ENCODE results near the gene MSRB1.
"Not testable (repeated sequence)": the region's sequence is repeated elsewhere in the genome, so short reads cannot be mapped to it uniquely, and the experiment has no call there.

MSRB1 gene

GRCh38 chr16:1914988-1915387 is 28.0 kb downstream of the MSRB1 start:
- DNase-seq, result no peak

GRCh38 chr16:1914084-1914608 is 28.9 kb downstream of the MSRB1 start:
- DNase-seq, result no peak

- no peak for DNase-seq
These were observed 29.5 kb downstream of the MSRB1 start for GRCh38 chr16:1913327-1914083.

DNA sequence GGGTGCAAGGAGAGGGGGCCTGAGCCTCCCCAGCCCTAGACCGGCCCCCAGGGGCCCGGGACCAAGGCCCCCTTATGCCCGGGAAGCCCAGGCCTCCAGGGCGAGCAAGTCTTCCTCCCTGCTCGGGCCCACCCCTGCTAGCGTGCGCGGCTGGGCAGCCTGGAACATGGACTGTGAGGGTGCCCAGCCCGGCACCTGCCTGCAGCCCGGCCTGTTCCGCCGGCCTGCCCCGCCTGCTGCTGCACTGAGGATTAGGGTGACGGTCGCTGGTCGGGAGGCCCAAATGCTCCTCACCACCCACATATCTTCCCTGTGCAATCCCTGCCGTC is 30.8 kb downstream of the MSRB1 start:
- no peak for DNase-seq

DNA sequence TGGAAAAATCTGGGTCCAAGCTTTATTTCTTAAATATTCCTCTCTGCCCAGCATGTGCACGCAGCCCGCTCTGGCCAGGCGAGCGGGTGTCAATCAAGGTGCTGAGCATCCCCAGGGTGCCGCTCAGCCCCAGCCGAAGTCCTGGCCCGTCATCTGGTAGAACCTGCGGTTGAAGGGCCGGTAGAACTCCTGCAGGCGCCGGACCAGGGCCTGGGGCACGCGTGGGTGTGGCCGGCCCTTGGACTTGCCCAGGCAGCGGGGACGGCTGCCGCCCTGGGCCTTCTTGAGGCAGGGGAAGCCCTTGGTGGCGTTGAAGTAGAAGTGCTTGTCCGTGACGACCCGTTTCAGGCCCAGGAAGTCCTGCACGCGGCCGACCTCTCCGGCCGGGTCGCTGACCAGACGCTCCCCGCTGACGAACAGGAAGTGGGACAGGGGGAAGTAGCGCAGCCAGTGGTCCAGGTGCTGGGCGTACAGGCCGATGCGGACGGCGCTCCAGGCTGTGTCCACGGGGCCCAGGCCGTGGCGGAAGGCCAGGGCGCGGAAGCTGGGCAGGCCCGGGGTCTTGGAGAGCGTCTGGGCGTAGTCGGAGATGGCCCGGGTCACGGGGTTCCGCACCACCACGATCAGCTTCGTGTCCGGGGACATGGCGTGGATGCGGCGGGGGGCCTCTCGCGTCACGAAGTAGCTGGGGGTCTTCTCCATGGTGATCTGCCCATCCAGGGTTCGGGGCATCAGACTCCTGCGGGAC is 31.4 kb downstream of the MSRB1 start:
- DNase-seq, result no peak

- no peak for DNase-seq
These were observed 33.3 kb downstream of the MSRB1 start for GRCh38 chr16:1909561-1910231.

DNA sequence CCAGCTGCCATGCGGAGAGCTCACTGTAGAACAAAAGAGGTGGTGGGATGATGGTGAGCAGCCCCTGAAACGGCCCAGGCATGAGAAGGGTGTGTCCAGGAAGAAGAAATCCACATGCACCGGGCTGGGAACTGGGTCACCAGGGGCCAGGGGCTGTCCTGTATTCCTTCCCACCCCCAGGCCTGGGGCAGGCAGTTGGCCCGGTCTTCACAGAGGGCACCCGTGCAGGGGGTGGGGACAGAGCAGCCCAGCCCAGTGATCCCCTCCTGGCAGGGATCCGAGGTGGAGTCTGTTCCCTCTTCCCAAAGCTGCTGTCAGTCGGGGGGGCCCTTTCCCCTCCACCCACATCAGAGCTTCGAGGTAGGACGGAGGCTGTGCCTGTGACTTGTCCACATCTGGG is 34.0 kb downstream of the MSRB1 start:
- DNase-seq, result no peak

DNA sequence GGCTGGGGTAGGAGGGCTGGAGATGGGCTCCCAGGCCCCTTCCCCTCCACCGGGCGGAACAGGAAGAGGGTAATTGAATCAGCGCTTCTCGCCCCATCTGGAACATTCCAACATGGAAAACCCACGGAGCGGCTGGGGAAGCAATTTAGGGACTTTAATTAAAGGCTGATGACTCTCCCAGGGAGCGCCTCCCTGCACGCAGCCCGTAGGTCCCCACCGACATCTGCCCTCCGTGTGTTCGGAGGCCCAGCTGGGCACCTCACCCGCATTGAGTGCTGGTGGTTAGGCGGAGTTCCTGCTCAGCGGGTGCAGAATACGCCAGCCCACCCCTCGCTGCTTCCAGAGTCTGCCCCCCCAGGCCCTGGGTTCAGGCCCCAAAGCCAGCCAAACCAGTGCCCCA is 34.8 kb downstream of the MSRB1 start:
- DNase-seq, result no peak

GRCh38 chr16:1907226-1907860 is 35.7 kb downstream of the MSRB1 start:
- DNase-seq, result no peak

DNA sequence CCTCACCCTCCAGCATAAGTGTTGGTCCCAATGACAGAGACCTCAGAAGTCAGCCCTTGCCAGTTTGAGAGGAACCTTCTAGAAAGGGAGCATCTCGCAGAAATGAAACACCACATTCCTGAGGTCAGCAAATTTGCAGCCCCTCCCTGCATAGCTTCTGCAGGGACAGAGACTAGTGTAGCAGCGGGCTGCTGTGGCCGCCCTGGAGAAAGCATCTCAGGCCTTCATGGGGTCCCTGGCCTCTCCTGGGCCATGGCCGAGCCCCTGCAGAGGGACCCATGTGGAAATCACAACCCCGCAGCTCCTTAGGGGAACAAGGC is 36.2 kb downstream of the MSRB1 start:
- no peak for DNase-seq

- DNase-seq, result no peak
These were observed 36.7 kb downstream of the MSRB1 start for GRCh38 chr16:1906055-1906845.

- DNase-seq, result no peak
These were observed 38.9 kb downstream of the MSRB1 start for GRCh38 chr16:1903845-1904840.

DNA sequence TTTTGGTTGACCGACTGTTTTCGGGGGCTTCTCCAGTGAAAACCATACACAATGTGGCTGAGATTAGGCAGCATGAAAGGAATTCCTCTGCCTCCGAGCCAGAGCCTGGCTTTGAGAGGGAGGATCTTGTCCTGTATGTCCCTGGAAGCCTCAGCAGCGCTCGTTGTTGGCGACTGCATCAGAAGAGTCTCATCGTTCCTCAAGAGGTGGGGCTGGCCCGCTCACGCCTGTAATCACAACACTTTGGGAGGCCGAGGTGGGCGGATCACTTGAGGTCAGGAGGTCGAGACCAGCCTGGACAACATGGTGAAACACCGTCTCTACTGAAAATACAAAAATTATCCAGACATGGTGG is 39.8 kb downstream of the MSRB1 start:
- DNase-seq, result no peak

DNA sequence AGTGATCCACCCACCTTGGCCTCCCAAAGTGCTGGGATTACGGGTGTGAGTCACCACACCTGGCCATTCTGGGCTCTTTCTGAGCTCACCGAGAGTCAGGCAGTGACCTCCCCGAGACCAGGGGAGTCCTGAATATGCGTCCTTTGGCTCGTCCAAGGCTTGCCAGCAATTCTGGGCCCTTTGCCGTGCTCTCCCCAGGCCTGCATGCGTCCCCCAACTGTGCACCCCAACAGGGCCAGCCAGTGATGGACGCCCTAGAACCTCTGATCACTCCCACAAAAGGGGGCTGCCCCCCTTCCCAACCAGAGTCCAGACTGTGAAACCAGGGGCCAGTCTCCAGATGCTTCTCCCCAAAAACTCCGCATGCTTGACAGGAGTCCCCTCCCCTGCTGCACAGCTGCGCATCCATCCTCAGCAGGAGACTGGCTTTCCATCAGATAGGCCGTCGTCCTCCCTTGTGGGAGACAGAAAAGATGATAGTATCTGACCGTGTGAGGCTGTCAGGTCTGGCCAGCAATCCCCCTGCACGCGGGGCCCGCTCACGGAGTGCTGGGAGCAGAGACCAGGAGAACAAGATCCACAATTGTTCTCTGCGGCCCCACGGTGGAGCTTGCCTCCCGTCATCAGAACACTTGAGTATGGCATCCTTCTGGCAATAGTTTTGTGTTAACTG is 40.3 kb downstream of the MSRB1 start:
- no peak for DNase-seq

DNA sequence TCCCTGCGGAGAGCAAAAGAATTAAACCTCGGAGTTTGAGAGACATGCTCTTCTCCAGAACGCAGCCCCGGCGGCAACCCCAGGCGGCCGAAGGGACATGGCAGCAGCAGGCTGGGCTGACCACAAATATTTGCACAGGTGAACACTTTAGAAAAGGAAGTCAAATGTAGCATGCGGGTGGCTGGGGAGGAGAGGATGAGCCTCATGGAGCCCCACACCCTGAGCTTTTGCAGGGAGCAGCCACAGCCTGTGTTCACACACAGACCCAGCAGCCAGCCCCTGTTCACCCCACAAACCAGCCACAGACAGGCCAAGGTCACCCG is 42.6 kb downstream of the MSRB1 start:
- DNase-seq, result no peak

GRCh38 chr16:1899641-1900451 is 43.2 kb downstream of the MSRB1 start:
- DNase-seq, result no peak

GRCh38 chr16:1897692-1898091 is 45.3 kb downstream of the MSRB1 start:
- DNase-seq, result not testable (repeated sequence)

DNA sequence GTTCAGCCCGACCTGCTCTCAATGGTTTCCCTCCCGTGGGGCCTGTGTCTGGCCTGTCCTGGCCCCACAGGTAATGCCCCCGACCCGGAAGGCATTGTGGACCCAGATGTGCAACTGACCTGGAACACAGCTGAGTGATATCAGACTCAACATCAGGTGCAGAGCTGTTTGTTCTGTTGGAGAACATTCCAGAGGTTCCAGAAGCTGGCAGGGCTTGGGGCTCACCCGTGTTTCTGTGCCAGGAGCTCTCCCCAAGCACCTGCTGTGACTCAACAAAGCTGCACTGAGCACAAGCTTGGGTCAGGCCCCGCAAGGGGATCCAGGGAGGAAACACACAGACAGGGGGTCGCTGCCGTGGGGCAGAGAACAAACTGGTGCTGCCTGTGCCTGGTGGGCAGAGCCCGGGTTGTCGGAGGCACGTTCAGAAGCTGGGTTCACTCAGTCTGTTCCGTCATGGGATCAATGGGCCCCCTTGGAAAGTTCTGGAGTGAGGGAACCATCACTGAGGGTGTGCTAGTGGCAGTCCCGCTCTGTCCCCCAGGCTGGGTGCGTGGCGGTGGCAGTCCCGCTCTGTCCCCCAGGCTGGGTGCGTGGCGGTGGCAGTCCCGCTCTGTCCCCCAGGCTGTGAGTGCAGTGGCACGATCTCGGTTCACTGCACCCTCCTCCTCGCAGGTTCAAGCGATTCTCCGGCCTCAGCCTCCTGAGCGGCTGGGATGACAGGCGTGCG is 46.9 kb downstream of the MSRB1 start:
- DNase-seq, result no peak

DNA sequence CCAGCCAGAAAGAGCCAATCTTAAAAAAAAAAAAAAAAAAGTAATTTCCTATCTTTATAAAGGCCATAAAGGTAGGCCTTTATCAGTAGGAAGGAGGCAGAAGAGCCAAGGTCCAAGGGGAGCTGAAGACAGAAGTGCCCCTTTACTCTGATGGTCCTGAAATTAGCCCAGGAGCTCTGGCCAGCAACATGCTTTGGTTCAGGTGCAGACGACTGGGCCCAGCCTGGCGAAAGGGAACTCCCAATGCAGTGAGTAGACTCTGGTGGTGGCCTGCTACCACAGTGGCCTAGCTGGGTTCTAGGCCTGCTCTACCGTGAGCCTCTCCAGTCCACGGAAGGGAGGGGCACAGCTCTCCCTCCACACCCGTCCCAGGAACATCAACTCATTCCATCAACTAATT is 47.9 kb downstream of the MSRB1 start:
- DNase-seq, result no peak

- DNase-seq, result no peak
These were observed 52.3 kb downstream of the MSRB1 start for GRCh38 chr16:1890708-1891050.

All from left hindlimb (tissue), 1 donor.